ENCODE results near the gene TH.

GRCh38 chr11:2216400-2217064 lies 44.9 kb upstream of the TH start:
- TF ChIP-seq CTCF (conservative IDR thresholded peaks at IDR 0.05; ENCODE audit: low read length) (no peak), EZH2phosphoT487 (IDR thresholded peaks at IDR 0.05; ENCODE audit: borderline replicate concordance, low read depth, low read length) (no peak)

Data from OCI-LY7 (cell line).